GM18508 (cell line): ENCODE data around the gene NT5C2.

Source experiments
- ATAC-seq: cut with Tn5 transposase; IDR thresholded peaks from one replicate; pipeline ENCODE4 v1.9.1; 2021; ENCODE audit warnings: moderate number of reproducible peaks; ENCODE audit not compliant: insufficient read depth, unreplicated experiment

Gene NT5C2

GRCh38 chr10:103096130-103096529, 96.9 kb downstream of the NT5C2 start:
- no peak for ATAC-seq

DNA sequence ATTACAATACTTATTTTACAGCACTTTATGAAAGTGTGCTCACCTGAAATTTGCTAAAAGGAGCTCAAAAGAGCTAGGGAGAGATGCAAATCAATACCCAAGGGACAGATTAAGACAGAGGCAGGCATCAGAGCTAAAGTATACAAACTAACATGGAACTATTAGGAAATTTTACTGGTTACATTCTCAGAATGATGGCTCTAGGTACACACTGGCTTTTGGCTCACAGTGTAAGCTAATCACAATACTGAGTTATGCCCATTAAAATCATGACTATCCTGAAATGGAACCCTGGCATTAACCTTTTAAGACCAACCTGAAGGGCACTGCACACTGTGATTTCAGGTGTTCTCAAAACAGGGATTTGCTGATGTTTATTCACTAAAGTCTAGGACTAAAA, 98.1 kb downstream of the NT5C2 start:
- no peak for ATAC-seq

DNA sequence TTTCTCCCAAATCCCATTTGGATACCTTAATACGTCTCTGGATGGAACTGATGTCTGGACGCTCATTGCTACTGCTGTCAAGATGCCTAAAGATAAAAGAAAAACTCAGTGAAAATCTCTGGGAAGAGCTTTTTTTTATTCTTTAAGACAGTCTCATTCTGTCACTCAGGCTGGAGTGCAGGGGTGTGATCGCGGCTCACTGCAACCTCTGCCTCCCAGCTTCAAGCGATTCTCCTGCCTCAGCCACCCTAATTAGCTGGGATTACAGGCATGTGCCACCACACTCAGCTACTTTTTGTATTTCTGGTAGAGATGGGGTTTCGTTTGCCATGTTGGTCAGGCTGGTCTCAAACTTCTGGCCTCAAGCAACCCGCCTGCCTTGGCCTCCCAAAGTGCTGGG, 102.2 kb downstream of the NT5C2 start:
- no peak for ATAC-seq

DNA sequence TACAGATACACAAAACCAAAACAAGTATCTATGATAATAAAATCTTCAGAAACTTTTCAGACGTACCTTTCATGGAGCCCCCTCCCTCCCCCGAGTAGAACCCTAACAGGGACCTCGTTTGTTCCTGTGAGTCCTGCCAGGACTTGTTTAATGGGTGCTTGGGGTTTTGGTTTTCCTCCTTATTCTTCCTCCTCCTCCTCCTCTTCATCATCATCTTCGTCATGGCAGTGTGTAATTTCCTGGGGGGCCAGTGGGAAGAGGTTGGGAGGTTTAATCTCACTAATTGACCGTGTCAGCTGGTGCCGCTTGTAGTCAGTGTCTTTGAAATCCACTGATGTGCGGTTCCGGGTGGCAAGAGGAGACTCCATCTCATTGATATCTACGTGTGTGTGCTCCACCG, 103.6 kb downstream of the NT5C2 start:
- no peak for ATAC-seq

- no peak for ATAC-seq
Observed at GRCh38 chr10:103086799-103087198, 106.3 kb downstream of the NT5C2 start.

GRCh38 chr10:103086261-103086660, 106.8 kb downstream of the NT5C2 start:
- no peak for ATAC-seq

- ATAC-seq: no peak
Observed at GRCh38 chr10:103083977-103084320, 109.1 kb downstream of the NT5C2 start.

DNA sequence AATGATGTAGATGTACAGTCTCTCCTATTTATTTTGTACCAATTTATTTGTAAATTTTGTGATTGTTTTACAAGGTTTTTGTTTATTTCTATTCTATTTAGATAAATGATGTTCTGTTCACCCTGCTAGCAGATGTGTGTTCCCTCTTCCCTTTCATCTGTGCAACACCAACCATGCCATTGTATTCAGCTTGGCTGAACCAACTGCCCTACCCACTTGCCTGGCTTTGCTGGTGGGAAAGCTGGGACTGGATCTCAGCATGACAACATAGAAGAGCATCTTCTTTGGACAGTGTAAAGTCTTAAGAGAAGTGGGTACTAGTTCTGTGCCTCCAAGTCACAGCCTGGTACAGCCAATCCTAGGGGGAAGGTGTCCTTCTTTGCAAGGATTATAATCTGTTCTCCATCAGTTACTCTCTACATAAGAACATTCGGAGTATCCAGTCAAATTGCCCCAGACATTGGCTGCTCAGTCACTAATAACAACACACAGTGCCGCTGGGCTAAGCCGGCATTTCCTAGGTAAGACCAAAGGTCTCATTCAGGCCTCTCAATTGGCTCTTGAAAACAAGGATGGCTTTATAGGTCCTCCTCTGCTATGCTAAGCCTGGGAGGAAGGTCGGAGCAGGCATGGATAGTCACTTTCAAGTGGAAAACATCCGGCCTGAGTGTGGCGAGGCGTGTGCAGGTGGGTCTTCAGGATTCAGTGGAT, 109.7 kb downstream of the NT5C2 start:
- no peak for ATAC-seq

GRCh38 chr10:103082683-103083082, 110.4 kb downstream of the NT5C2 start:
- no peak for ATAC-seq

- ATAC-seq: no peak
Observed at GRCh38 chr10:103080891-103081581, 112.0 kb downstream of the NT5C2 start.

DNA sequence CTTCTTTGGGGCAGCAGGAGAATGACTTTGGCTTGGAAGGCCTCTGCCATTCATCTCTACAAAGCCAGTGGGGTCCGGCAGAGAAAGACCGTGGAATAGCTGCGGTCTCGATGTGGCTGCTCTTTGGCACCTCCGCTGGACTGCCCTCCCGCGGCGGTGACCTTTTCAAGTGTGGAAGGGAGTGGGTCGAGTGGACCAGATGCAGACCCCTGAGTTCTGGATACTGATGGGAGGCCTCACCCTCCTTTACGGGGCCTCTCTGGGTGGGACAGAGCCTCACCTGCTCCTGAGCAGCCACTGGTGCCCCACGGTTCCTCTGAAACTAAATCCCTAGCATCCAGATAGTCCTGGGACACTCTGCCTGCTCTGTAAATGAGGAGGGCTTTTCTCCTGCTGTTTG, 113.1 kb downstream of the NT5C2 start:
- ATAC-seq: no peak

DNA sequence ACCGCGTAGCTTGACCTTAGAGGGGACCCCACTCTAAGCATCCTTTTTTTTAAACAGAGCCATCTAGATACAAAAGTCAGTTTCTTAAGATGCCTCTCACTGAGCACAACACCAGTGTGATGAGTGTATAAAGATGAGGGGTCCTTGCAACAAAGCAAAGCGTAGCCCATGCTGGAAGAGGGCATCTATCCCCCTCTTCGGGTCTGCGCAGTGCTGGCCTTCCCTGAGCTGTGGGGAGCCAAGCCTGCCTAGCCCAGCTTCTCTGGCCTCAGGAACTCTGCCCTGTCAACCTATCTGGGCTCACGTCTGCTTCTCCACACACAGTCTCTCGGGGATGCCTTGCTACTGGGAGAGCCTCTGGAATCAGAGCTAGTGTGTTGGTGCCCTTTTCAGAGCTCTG, 114.0 kb downstream of the NT5C2 start:
- ATAC-seq: no peak

DNA sequence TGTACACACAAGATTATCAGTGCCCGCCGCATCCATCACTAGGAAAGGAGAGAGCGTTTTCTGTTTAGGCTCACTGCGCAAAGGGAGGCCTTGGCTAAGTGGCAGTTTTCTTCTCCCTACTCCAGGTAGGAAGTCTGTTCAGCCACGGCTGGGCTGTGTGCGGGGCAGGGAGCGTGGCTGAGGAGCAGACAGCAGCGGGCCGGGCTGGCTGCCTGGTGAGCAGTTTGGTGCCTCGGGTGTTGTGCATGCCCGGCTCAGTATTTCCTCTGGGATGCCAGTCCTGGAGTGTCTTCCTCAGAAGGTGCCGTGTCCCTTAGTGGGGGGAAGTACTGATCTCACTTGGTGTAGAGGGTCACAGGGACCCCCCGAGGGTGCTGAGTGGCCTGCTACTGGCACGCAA, 114.4 kb downstream of the NT5C2 start:
- ATAC-seq: no peak

- no peak for ATAC-seq
Observed at GRCh38 chr10:103078309-103078615, 114.8 kb downstream of the NT5C2 start.

GRCh38 chr10:103077491-103078308, 115.4 kb downstream of the NT5C2 start:
- no peak for ATAC-seq

GRCh38 chr10:103077020-103077419, 116.1 kb downstream of the NT5C2 start:
- no peak for ATAC-seq

DNA sequence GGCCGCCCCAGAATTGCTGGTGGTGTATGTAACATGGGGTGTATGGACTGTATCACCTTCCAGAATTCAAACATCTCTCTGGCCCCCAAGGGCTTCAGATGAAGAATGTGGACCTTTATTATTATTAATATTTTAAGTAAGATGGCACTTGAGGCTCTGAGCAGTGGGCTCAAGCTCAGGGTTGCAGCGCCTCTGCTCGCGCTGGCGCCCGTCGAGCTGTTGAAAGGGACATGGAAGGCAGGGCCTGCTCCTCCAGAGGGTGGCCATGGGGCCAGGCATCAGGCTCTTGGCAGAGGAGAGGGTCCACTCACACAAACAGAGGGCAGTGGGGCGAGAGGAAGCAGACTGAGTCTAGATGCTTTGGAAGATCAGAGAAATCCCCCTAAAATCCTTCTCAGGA, 120.2 kb downstream of the NT5C2 start:
- ATAC-seq: no peak

- no peak for ATAC-seq
Observed at GRCh38 chr10:103072276-103072675, 120.8 kb downstream of the NT5C2 start.

GRCh38 chr10:103069453-103070331, 123.4 kb downstream of the NT5C2 start:
- ATAC-seq: no peak

GRCh38 chr10:103067956-103068355, 125.1 kb downstream of the NT5C2 start:
- ATAC-seq: no peak

DNA sequence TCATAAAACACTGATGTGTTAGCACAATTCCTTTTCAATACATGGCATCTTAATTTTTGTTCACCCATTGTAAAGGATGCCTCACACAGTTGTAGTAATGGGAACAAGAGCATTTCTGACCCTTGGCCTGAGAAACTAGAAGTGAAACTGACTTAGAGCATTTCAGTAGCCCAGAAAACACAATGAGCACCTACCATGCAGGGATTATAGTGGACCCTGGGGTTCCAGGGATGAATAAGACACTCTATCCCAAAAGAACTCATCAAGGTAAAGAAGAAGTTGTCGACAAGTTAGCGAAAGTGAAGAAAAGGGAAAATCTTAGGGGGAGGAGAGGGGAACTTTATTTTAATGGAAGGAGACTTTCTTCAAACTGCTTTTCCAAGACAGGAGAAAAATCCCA, 125.6 kb downstream of the NT5C2 start:
- no peak for ATAC-seq
